IMR-90 (cell line): ENCODE results near the gene NRM. TPM values are rescaled to one million over a fixed set of nuclear protein-coding genes. Genes with fewer than 3 reads are reported as not detected.

Experiments used
- ATAC-seq: fragments of 200-7000 bp; cut with Tn5 transposase; 2 replicates; pipeline ENCODE4 v1.9.1; 2020; ENCODE audit warnings: low read depth, mild to moderate bottlenecking, moderate library complexity
- BruUV-seq: library from RNA; stranded (reverse); fragments of 400-500 nt; replicated peaks from 2 replicates; lab custom pipeline; 2021; lab: Mats Ljungman, UMichigan
- CTCF ChIA-PET: fragments of 300-600 bp; formaldehyde crosslinking; extraction: SDS; loops from one replicate; lab custom pipeline; 2021; ENCODE audit warnings: antibody characterized with exemption; lab: Yijun Ruan, JAX
- POLR2A ChIA-PET: fragments of 300-600 bp; sonication (Branson Sonifier 250); formaldehyde crosslinking; loops from one replicate; lab custom pipeline; 2022; ENCODE audit warnings: antibody characterized with exemption; ENCODE audit not compliant: unreplicated experiment; lab: Charles Lee
- DNase-seq: peaks from one replicate; pipeline ENCODE4 v3.0.0; 2013
- H2AFZ ChIP-seq: replicated peaks from 2 replicates; pipeline ENCODE3; 2013; ENCODE audit warnings: low read length, mild to moderate bottlenecking; ENCODE audit not compliant: poor library complexity
- H2AK5ac ChIP-seq: 2 replicates; pipeline ENCODE4 v1.6.1; 2013; ENCODE audit warnings: low read depth, low read length, inconsistent platforms
- H2AK9ac ChIP-seq: replicated peaks from 2 replicates; pipeline ENCODE3; 2013; ENCODE audit warnings: mild to moderate bottlenecking, low read depth, low read length, moderate library complexity; ENCODE audit not compliant: poor library complexity
- H2BK120ac ChIP-seq: 2 replicates; pipeline ENCODE4 v1.6.1; 2013; ENCODE audit warnings: low read depth, low read length, inconsistent platforms
- H2BK15ac ChIP-seq: 3 replicates; pipeline ENCODE4 v1.6.1; 2013; ENCODE audit warnings: low read depth, low read length, inconsistent platforms
- H2BK20ac ChIP-seq: 2 replicates; pipeline ENCODE4 v1.6.1; 2013; ENCODE audit warnings: low read depth, mild to moderate bottlenecking, inconsistent platforms, low read length, moderate library complexity
- H2BK5ac ChIP-seq: 2 replicates; pipeline ENCODE4 v1.6.1; 2013; ENCODE audit warnings: mild to moderate bottlenecking, low read depth, low read length, inconsistent platforms; ENCODE audit not compliant: poor library complexity, severe bottlenecking
- H3K14ac ChIP-seq: replicated peaks from 2 replicates; pipeline ENCODE4 v1.6.1; 2013; ENCODE audit warnings: low read depth, low read length, inconsistent platforms
- H3K18ac ChIP-seq: 2 replicates; pipeline ENCODE4 v1.6.1; 2013; ENCODE audit warnings: low read depth, low read length, control low read depth
- H3K23ac ChIP-seq: 2 replicates; pipeline ENCODE4 v1.6.1; 2013; ENCODE audit warnings: low read depth, low read length, inconsistent platforms
- H3K27ac ChIP-seq: 2 replicates; pipeline ENCODE4 v1.5.1; 2013; ENCODE audit warnings: mild to moderate bottlenecking, control low read depth, low read length; ENCODE audit not compliant: insufficient read depth
- H3K27me3 ChIP-seq: 2 replicates; pipeline ENCODE4 v1.6.1; 2013; ENCODE audit warnings: low read length; ENCODE audit not compliant: control insufficient read depth, insufficient read depth
- H3K36me3 ChIP-seq: 2 replicates; pipeline ENCODE4 v1.6.1; 2013; ENCODE audit warnings: low read length, mixed read lengths; ENCODE audit not compliant: control insufficient read depth, insufficient read depth
- H3K4ac ChIP-seq: 2 replicates; pipeline ENCODE4 v1.6.1; 2013; ENCODE audit warnings: low read depth, low read length, inconsistent platforms
- H3K4me1 ChIP-seq: 2 replicates; pipeline ENCODE4 v1.6.1; 2013; ENCODE audit warnings: low read length, mixed read lengths; ENCODE audit not compliant: control insufficient read depth, insufficient read depth
- H3K4me2 ChIP-seq: 2 replicates; pipeline ENCODE4 v1.6.1; 2013; ENCODE audit warnings: low read depth, mild to moderate bottlenecking, control low read depth, low read length, moderate library complexity
- H3K4me3 ChIP-seq: 2 replicates; pipeline ENCODE4 v1.5.1; 2013; ENCODE audit warnings: low read depth, mild to moderate bottlenecking, control low read depth, low read length, moderate library complexity; ENCODE audit not compliant: insufficient read depth
- H3K56ac ChIP-seq: 2 replicates; pipeline ENCODE4 v1.6.1; 2013; ENCODE audit warnings: low read length, inconsistent platforms; ENCODE audit not compliant: insufficient read depth; ENCODE audit errors: extremely low read depth
- H3K79me1 ChIP-seq, 2 experiments: 2 replicates each; pipeline ENCODE4 v1.6.1; 2013; ENCODE audit warnings: low read length in 2 of 2, inconsistent platforms in 1 of 2, low read depth in 1 of 2
- H3K9ac ChIP-seq: 2 replicates; pipeline ENCODE4 v1.6.1; 2013; ENCODE audit warnings: low read depth, low read length, control low read depth
- H3K9me1 ChIP-seq: 2 replicates; pipeline ENCODE4 v1.6.1; 2013; ENCODE audit warnings: low read length, inconsistent platforms; ENCODE audit not compliant: insufficient read depth
- H3K9me3 ChIP-seq: 2 replicates; pipeline ENCODE4 v1.6.1; 2013; ENCODE audit warnings: low read length; ENCODE audit not compliant: control insufficient read depth, insufficient read depth
- H4K20me1 ChIP-seq: 2 replicates; pipeline ENCODE4 v1.6.1; 2013; ENCODE audit warnings: low read length, inconsistent platforms; ENCODE audit not compliant: insufficient read depth
- H4K5ac ChIP-seq: 2 replicates; pipeline ENCODE4 v1.6.1; 2013; ENCODE audit warnings: mild to moderate bottlenecking, low read depth, low read length, control low read depth
- H4K8ac ChIP-seq, 2 experiments: 2 replicates each; pipeline ENCODE4 v1.6.1; 2013; ENCODE audit warnings: low read depth in 2 of 2, low read length in 2 of 2, control low read depth in 1 of 2, inconsistent platforms in 1 of 2
- H4K91ac ChIP-seq: 2 replicates; pipeline ENCODE4 v1.6.1; 2013; ENCODE audit warnings: low read depth, low read length, inconsistent platforms; ENCODE audit not compliant: insufficient read depth
- BHLHE40 ChIP-seq: fragments of 150-350 bp; IDR thresholded peaks from 2 replicates; pipeline ENCODE4 v1.6.1; 2016; ENCODE audit warnings: mild to moderate bottlenecking, low read depth, low read length
- CEBPB ChIP-seq: IDR thresholded peaks from 2 replicates; pipeline ENCODE4 v1.6.1; 2012; ENCODE audit warnings: low read depth, low read length, improper control_type of control experiment
- CTCF ChIP-seq: conservative IDR thresholded peaks from 2 replicates; pipeline ENCODE4 v1.5.1; 2012; ENCODE audit warnings: mild to moderate bottlenecking, low read depth, low read length, improper control_type of control experiment
- MAFK ChIP-seq: IDR thresholded peaks from 2 replicates; pipeline ENCODE4 v1.6.1; 2012; ENCODE audit warnings: low read depth, low read length, improper control_type of control experiment
- MAZ ChIP-seq: IDR thresholded peaks from 2 replicates; pipeline ENCODE4 v1.6.1; 2012; ENCODE audit warnings: low read depth, mild to moderate bottlenecking, low read length, improper control_type of control experiment, moderate library complexity, borderline replicate concordance
- MXI1 ChIP-seq: IDR thresholded peaks from 2 replicates; pipeline ENCODE4 v1.6.1; 2012; ENCODE audit warnings: low read depth, mild to moderate bottlenecking, low read length, moderate library complexity, borderline replicate concordance
- POLR2A ChIP-seq: IDR thresholded peaks from 2 replicates; pipeline ENCODE4 v1.6.1; 2012; ENCODE audit warnings: mild to moderate bottlenecking, low read depth, low read length
- RCOR1 ChIP-seq: IDR thresholded peaks from 2 replicates; pipeline ENCODE4 v1.6.1; 2012; ENCODE audit warnings: mild to moderate bottlenecking, low read length, improper control_type of control experiment; ENCODE audit not compliant: insufficient replicate concordance
- USF2 ChIP-seq: fragments of 150-350 bp; IDR thresholded peaks from 2 replicates; pipeline ENCODE4 v1.6.1; 2017; ENCODE audit warnings: mild to moderate bottlenecking, antibody characterized with exemption, low read length, low read depth
- WGBS, 2 experiments: methylation state at CpG; one replicate each; pipeline versions ENCODE4 v1.1.5 to v1.1.7; 2013; ENCODE audit warnings: missing lambda C conversion rate in 2 of 2; ENCODE audit not compliant: insufficient read length in 1 of 2; ENCODE audit errors: extremely low coverage in 2 of 2; 5-methylcytosine and 5-hydroxymethylcytosine counted together
- dilution Hi-C: fragments of 300-500 bp; cut with HindIII; formaldehyde crosslinking; loops from one replicate; pipeline ENCODE4 v1.14.3; 2018; ENCODE audit warnings: low sequenced_read_pairs; ENCODE audit not compliant: unreplicated experiment
- in situ Hi-C: fragments of 300-500 bp; cut with MboI; formaldehyde crosslinking; loops from 3 replicates; pipeline ENCODE4 v1.14.3; 2019; ENCODE audit warnings: low sequenced_read_pairs, inconsistent platforms, mixed read lengths
- intact Hi-C: fragments of 100-400 bp; cut with micrococcal nuclease; formaldehyde crosslinking; loops from 2 replicates; pipeline ENCODE4 v1.10.0; 2022
- polyA plus RNA-seq, 3 experiments: library from polyadenylated mRNA; depleted of rRNA; stranded (reverse); fragments of >200 nt; gene quantifications; 2 replicates each; pipeline ENCODE4 v1.2.3, GENCODE V29; 2012; ENCODE audit warnings: low replicate concordance in 1 of 3
- total RNA-seq: library from RNA; depleted of rRNA; stranded (reverse); fragments of >200 nt; gene quantifications from 2 replicates; pipeline ENCODE4 v1.2.3, GENCODE V29; 2012

NRM gene
- total and polyA plus RNA-seq, 2 of the 4 experiments (the other 2 are of a cell fraction) = 2.2 to 27.0 TPM

DNA sequence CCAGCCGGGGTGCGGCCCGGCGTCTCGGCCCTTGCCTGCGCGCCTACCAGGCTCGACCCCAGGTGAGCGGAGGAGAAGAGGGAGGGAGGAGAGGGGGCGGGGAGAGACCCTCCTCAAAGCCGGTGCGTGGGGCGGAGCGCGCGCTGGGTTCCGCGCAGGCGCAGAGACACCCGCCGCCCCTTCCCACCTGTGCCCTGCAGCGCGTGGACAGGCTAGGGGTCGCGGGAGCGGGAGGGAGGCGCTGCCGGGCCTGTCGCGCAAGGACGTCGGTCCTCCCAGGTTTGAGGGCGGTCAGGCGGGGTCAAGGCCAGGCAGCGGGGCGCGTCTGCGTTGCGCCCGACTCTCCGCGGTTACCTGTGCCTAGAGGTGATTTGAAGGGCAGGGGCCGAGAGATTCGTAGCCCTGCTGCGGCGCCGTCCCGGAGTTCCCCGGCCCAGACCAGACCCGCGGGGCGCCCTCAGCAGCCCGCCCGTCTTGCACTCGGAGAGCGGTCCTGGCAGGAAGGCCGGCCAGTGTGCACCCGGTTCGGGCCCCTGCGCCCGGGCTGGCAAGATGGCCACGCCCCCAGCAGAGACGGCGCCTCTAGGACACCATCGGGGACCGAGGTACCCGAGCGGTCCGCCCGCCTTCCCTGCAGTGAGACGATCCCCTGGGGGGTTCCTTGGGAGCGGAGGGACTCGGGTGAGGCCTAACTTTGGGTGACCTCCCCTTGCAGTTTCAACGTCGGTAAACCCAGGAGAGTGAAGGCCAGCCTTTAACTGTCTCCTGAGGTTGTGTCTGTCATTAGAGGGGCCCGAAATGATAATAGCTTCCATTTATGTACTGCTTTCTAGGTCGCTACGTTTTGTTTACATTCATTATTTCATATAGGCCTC, 43.3 kb downstream of the NRM start (continued):
- no peak for TF ChIP-seq MXI1
- TF ChIP-seq BHLHE40 = no peak

DNA sequence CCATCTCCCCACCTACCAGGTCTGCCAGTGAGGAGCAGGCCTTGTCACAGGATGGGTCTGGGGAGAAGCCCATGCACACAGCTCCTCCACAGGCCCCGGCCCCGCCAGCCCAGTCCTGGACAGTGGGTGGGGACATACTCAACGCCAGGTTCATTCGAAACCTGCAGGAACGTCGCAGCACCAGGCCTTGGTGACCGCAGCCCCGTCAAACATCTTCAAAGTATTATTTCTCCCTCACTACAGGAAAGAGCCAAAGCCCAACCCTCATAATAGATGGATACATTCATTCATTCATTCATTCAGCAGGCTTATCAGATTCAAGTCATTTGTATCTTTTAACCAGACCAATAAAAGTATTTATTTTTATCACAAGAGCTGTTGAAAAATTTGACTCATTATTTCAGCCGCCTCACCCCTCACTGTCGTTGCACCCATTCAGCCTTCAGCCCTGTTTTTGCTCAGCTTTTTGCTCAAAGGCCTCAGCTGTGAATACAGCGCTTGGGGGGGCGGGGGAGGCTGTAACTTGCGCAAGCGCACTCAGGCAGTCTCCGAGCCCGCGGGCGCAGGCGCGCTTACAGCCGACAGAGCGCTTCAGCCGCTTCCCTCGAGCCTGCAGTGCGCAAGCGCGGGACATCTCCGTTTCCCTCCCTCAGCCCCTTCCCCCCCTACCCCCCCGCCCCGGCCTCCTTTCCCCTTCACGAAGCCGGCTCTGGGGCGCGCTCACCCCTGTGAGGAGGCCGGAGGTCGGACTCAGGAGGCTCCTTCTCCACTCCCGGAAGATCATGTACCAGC, 44.1 kb downstream of the NRM start, which contains the start of gene C6orf136:
Gene C6orf136 (plus strand): TSS at position 684 of the 792 bp plus-strand sequence. CDS start 99 bp downstream, at position 783.
- Histone ChIP-seq H3K36me3 (peaks cover 31% of the 10 kb centered on the region), H4K5ac (peak within 1 kb of the TSS; percentile 75), H3K9ac (peak within 1 kb of the TSS; percentile 85), H3K4ac (peak within 1 kb of the TSS; percentile 34), H3K27ac (peak within 1 kb of the TSS; percentile 86), H3K4me3 (peak within 1 kb of the TSS; percentile 93), H4K20me1 (peaks cover 4% of the 10 kb centered on the region; the same call in 1 of the 2 replicates), H3K9me1 (no peaks in the 10 kb centered on the region; the same call in 1 of the 2 replicates), H3K56ac (peak within 1 kb of the TSS; percentile 60), H2BK120ac (no peak within 1 kb of the TSS), H2AFZ (peak within 1 kb of the TSS; percentile 99), H2BK15ac (no peak within 1 kb of the TSS; the same call in 2 of the 3 replicates), H3K23ac (peak within 1 kb of the TSS; percentile 61), H3K18ac (peak within 1 kb of the TSS; percentile 1; the same call in 1 of the 2 replicates), H2BK20ac (no peak within 1 kb of the TSS), H3K4me1 (no peaks in the 10 kb centered on the region), H2AK5ac (peak within 1 kb of the TSS; percentile 45), H3K9me3 (no peaks in the 10 kb centered on the region), H2AK9ac (peak within 1 kb of the TSS; percentile 95), H3K27me3 (no peaks in the 10 kb centered on the region), H2BK5ac (peak within 1 kb of the TSS; percentile 79), H4K91ac (peak within 1 kb of the TSS; percentile 68; the same call in 1 of the 2 replicates), H3K4me2 (peak within 1 kb of the TSS; percentile 93), H3K14ac (peak within 1 kb of the TSS; percentile 49), H4K8ac (peak within 1 kb of the TSS; percentile 53 to 81; a peak in 3 of 4 replicates), H3K79me1 (peaks cover 13 to 40% of the 10 kb centered on the region in 2 experiments; a peak in 3 of 4 replicates)
- TF ChIP-seq CEBPB (peak; percentile 81), MAZ (peak; percentile 38; the same call in 1 of the 2 replicates), MAFK (no peak), POLR2A (no peak), RCOR1 (no peak), USF2 (no peak), CTCF (no peak), BHLHE40 (no peak)
- peak; percentile 91 for DNase-seq
- no TSS peak for BruUV-seq
- ChIA-PET CTCF (no interaction called here), POLR2A (interaction anchor here (0.6 kb wide), 5 partner anchors 18 to 215 kb away, joined by 4 to 10 read pairs (median 8); no protein-coding TSS in a partner anchor)
- intact Hi-C loops = no loop called here
- in situ Hi-C loops = no loop called here
- 9% methylated on average over 13 of the region's 37 CpGs; no CpG with 5 or more reads in 1 of the 2 experiments for WGBS, 2 experiments
- ATAC-seq = peak; percentile 90
- dilution Hi-C loops = no loop called here
